ENCODE results near the gene GNAT2. TPM values are rescaled to one million over a fixed set of nuclear protein-coding genes. Genes with fewer than 3 reads are reported as not detected.

GNAT2 gene
- total and polyA plus RNA-seq, 10 donors: 0.08 to 0.92 (median 0.59) TPM; not detected in 7

DNA sequence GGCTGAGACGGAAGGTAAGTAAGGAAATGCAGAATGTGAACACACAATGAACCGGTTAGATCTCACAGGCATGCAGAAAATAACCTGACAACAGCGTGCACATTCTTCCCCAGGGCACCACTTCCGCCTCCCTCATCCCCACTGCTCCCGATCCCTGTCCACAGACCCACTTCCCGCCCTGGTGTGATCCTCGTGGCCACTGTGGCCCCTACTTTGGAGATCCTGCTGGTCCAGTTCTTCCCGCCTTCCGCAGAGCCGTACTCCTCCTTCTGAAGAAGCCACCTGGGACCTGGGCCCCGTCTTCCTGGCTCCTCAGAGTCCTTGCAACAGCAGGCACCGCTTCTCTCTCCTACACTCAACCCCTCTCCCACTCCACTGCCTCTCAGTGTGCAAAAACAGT is 35.1 kb upstream of the GNAT2 start:
- WGBS, 5 donors: 87 to 94% (median 93%) methylated on average over 12 of the region's 12 CpGs
- Histone ChIP-seq H3K36me3 (peaks cover 0 to 19% (median 11%) of the 10 kb centered on the region in 6 donors), H3K4me1 (peaks cover 0 to 39% (median 26%) of the 10 kb centered on the region in 6 donors), H3K27me3 (replicated peaks in 1 of 7) (no peaks in the 10 kb centered on the region), H3K9me3 (no peaks in the 10 kb centered on the region), H3K27ac (no peak overlapping the region), H3K4me3 (no peak overlapping the region)
- DNase-seq: no peak
- intact Hi-C loops (cut with DNase I; ENCODE audit: low total_unique reads): no loop called here
- TF ChIP-seq, protein P1, sequence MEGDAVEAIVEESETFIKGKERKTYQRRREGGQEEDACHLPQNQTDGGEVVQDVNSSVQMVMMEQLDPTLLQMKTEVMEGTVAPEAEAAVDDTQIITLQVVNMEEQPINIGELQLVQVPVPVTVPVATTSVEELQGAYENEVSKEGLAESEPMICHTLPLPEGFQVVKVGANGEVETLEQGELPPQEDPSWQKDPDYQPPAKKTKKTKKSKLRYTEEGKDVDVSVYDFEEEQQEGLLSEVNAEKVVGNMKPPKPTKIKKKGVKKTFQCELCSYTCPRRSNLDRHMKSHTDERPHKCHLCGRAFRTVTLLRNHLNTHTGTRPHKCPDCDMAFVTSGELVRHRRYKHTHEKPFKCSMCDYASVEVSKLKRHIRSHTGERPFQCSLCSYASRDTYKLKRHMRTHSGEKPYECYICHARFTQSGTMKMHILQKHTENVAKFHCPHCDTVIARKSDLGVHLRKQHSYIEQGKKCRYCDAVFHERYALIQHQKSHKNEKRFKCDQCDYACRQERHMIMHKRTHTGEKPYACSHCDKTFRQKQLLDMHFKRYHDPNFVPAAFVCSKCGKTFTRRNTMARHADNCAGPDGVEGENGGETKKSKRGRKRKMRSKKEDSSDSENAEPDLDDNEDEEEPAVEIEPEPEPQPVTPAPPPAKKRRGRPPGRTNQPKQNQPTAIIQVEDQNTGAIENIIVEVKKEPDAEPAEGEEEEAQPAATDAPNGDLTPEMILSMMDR (IDR thresholded peaks at IDR 0.05 in 8 of 11, conservative IDR thresholded peaks at IDR 0.05 in 3 of 11): no peak
- no peak for TF ChIP-seq POLR2AphosphoS5 (IDR thresholded peaks at IDR 0.05)
- TF ChIP-seq POLR2A (IDR thresholded peaks at IDR 0.05): no peak

DNA sequence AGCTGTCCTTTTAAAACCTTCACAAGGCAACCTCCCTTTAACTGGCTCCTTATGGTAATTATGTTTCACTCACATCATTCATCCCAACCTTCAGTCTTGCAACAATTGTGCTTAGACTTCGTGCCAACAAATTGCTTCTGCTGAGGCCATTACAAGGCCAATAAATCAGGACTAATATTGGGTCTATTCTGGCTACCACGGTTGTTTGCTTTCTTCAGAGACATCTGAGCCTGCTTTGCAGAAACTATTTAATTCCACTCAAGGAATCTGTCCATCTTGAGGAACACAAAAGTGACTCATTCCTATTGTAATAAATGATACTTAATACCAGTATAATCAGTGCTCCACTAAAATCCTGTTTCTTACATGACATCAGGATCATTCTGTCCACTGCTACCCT is 33.9 kb upstream of the GNAT2 start:
- Histone ChIP-seq H3K4me3 (no peak overlapping the region), H3K27me3 (replicated peaks in 1 of 7) (no peaks in the 10 kb centered on the region), H3K36me3 (peaks cover 0 to 9% (median 5%) of the 10 kb centered on the region in 6 donors), H3K4me1 (peaks cover 0 to 36% (median 26%) of the 10 kb centered on the region in 6 donors), H3K9me3 (no peaks in the 10 kb centered on the region), H3K27ac (no peak overlapping the region)
- intact Hi-C loops (cut with DNase I; ENCODE audit: low total_unique reads): no loop called here
- WGBS, 5 donors: 70 to 81% (median 77%) methylated on average over 2 of the region's 2 CpGs
- DNase-seq: no peak
- TF ChIP-seq, protein P1 (IDR thresholded peaks at IDR 0.05 in 8 of 11, conservative IDR thresholded peaks at IDR 0.05 in 3 of 11): no peak
- TF ChIP-seq POLR2A (IDR thresholded peaks at IDR 0.05): no peak
- no peak for TF ChIP-seq POLR2AphosphoS5 (IDR thresholded peaks at IDR 0.05)

DNA sequence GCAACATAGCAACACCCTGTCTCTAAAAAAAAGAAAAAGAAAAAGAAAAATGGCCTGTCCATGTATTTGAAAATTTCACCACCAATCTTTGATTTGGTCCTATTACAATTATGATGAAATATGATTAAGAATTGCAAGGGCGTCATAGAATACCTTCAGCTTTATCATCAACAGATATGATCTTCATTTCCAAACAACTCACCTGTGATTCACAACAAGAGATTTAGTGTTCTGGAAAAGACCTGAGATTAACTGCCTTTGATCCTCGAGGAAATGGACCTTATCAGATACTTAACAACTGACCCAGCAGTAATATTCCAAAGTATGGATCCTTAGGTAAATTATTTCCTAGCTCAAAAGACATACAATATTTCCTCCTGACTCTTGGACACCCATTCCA is 33.0 kb upstream of the GNAT2 start:
- Histone ChIP-seq H3K9me3 (no peaks in the 10 kb centered on the region), H3K27me3 (replicated peaks in 1 of 7) (no peaks in the 10 kb centered on the region), H3K4me3 (no peak overlapping the region), H3K4me1 (peaks cover 0 to 27% (median 25%) of the 10 kb centered on the region in 6 donors), H3K27ac (no peak overlapping the region), H3K36me3 (peaks cover 0 to under 1% (median 0%) of the 10 kb centered on the region in 6 donors)
- WGBS, 5 donors: 64 to 88% (median 82%) methylated on average over 2 of the region's 2 CpGs
- TF ChIP-seq POLR2A (IDR thresholded peaks at IDR 0.05) (no peak), POLR2AphosphoS5 (IDR thresholded peaks at IDR 0.05) (no peak)
- TF ChIP-seq, protein P1 (IDR thresholded peaks at IDR 0.05 in 8 of 11, conservative IDR thresholded peaks at IDR 0.05 in 3 of 11): no peak
- DNase-seq: no peak
- intact Hi-C loops (cut with DNase I; ENCODE audit: low total_unique reads): no loop called here

DNA sequence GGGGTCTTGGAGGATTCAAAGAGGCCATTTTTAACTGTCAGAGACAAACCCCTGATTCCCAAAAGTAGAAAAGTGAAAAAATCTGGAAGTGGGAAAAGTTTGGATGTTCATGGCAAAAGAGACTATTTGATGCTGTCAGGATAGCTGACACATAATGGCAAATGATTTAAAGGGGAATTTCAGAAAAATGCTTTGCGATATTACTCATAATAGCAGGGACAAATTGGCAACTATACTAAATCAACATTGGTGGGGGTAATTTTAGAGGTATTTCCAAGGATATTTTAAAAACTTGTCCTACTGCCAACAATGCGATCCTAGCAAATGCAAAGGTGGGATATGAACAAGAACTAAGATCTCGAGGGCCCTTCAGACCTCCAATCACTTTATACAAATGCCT is 31.2 kb upstream of the GNAT2 start:
- H3K27ac ChIP-seq: no peak overlapping the region
- no peaks in the 10 kb centered on the region for H3K36me3 ChIP-seq
- H3K27me3 ChIP-seq (replicated peaks in 1 of 7): no peaks in the 10 kb centered on the region
- peaks cover 0 to 15% (median 9%) of the 10 kb centered on the region in 6 donors for H3K4me1 ChIP-seq
- intact Hi-C loops (cut with DNase I; ENCODE audit: low total_unique reads): no loop called here
- TF ChIP-seq, protein P1 (IDR thresholded peaks at IDR 0.05 in 8 of 11, conservative IDR thresholded peaks at IDR 0.05 in 3 of 11): no peak
- TF ChIP-seq POLR2AphosphoS5 (IDR thresholded peaks at IDR 0.05): no peak
- no peak for TF ChIP-seq POLR2A (IDR thresholded peaks at IDR 0.05)
- DNase-seq: no peak
- no peak overlapping the region for H3K4me3 ChIP-seq
- 81 to 96% (median 91%) methylated on average over 3 of the region's 3 CpGs for WGBS, 5 donors
- H3K9me3 ChIP-seq: no peaks in the 10 kb centered on the region
